ENCODE results near the gene PTPN1.
"Not testable (repeated sequence)": the region's sequence is repeated elsewhere in the genome, so short reads cannot be mapped to it uniquely, and the experiment has no call there.

The PTPN1 gene

GRCh38 chr20:50595988-50596693 lies 86.0 kb downstream of the PTPN1 start:
- no peak for DNase-seq

- DNase-seq: no peak
Observed at GRCh38 chr20:50596694-50597021, 86.5 kb downstream of the PTPN1 start.

GRCh38 chr20:50597406-50597969 lies 87.3 kb downstream of the PTPN1 start:
- DNase-seq: no peak

- DNase-seq: no peak
Observed at GRCh38 chr20:50598074-50598473, 87.9 kb downstream of the PTPN1 start.

GRCh38 chr20:50598768-50599167 lies 88.6 kb downstream of the PTPN1 start:
- not testable (repeated sequence) for DNase-seq

- no peak for DNase-seq
Observed at GRCh38 chr20:50600281-50600895, 90.2 kb downstream of the PTPN1 start.

- DNase-seq: no peak
Observed at GRCh38 chr20:50601511-50602431, 91.6 kb downstream of the PTPN1 start.

- no peak for DNase-seq
Observed at GRCh38 chr20:50602432-50603088, 92.4 kb downstream of the PTPN1 start.

GRCh38 chr20:50604451-50604850 lies 94.3 kb downstream of the PTPN1 start:
- DNase-seq: no peak

- no peak for DNase-seq
Observed at GRCh38 chr20:50605136-50605535, 95.0 kb downstream of the PTPN1 start.

- no peak for DNase-seq
Observed at GRCh38 chr20:50607436-50607835, 97.3 kb downstream of the PTPN1 start.

- DNase-seq: no peak
Observed at GRCh38 chr20:50607850-50608749, 97.9 kb downstream of the PTPN1 start.

GRCh38 chr20:50608750-50609104 lies 98.5 kb downstream of the PTPN1 start:
- DNase-seq: no peak

GRCh38 chr20:50609438-50609989 lies 99.3 kb downstream of the PTPN1 start:
- no peak for DNase-seq

- no peak for DNase-seq
Observed at GRCh38 chr20:50610212-50610718, 100.1 kb downstream of the PTPN1 start.

- no peak for DNase-seq
Observed at GRCh38 chr20:50611128-50611810, 101.1 kb downstream of the PTPN1 start.

- no peak for DNase-seq
Observed at GRCh38 chr20:50613438-50614169, 103.4 kb downstream of the PTPN1 start.

- DNase-seq: no peak
Observed at GRCh38 chr20:50615407-50615806, 105.2 kb downstream of the PTPN1 start.

- DNase-seq: no peak
Observed at GRCh38 chr20:50617022-50617421, 106.8 kb downstream of the PTPN1 start.

GRCh38 chr20:50618537-50618936 lies 108.4 kb downstream of the PTPN1 start:
- DNase-seq: no peak
